Right lobe of liver (tissue), 6 donors: ENCODE results near the gene KIAA1958. TPM values are rescaled to one million over a fixed set of nuclear protein-coding genes. Genes with fewer than 3 reads are reported as not detected.

ENCODE experiments used
- ATAC-seq, 4 donors: fragments of 200-7000 bp; cut with Tn5 transposase; one replicate each; pipeline ENCODE4 v1.9.1; 2020; ENCODE audit warnings: mild to moderate bottlenecking in 4 of 4, moderate library complexity in 4 of 4
- DNase-seq, 3 donors: peaks; one replicate each; pipeline ENCODE4 v3.0.0-alpha.2; 2020
- H3K27ac ChIP-seq, 3 donors: fragments of 200-600 bp; one replicate each; pipeline ENCODE4 v1.8.0; 2022
- H3K27me3 ChIP-seq, 2 donors: fragments of 200-600 bp; one replicate each; pipeline ENCODE4 v1.8.0; 2022
- H3K36me3 ChIP-seq, 4 donors: fragments of 200-600 bp; sonication (generic) in 1 of 4; one replicate each; pipeline versions ENCODE4 v1.5.1 to v1.8.0; 2017 to 2022; ENCODE audit warnings: control low read depth in 1 of 4
- H3K4me1 ChIP-seq, 4 donors: fragments of 200-600 bp; sonication (generic) in 1 of 4; one replicate each; pipeline versions ENCODE4 v1.5.1 to v1.8.0; 2017 to 2022; ENCODE audit warnings: control low read depth in 1 of 4
- H3K4me3 ChIP-seq, 3 donors: fragments of 200-600 bp; one replicate each; pipeline ENCODE4 v1.8.0; 2022
- H3K9me3 ChIP-seq, 4 donors: fragments of 200-600 bp; sonication (generic) in 1 of 4; one replicate each; pipeline versions ENCODE4 v1.5.1 to v1.8.0; 2017 to 2022; ENCODE audit warnings: control low read depth in 1 of 4
- CTCF ChIP-seq, 4 donors: fragments of 200-600 bp in 3 of 4; fragments of 450-650 bp in 1 of 4; IDR thresholded peaks; one replicate each; pipeline versions ENCODE4 v1.5.1 to v1.8.0; 2016 to 2022; ENCODE audit warnings: antibody characterized with exemption in 4 of 4, mild to moderate bottlenecking in 2 of 4
- POLR2A ChIP-seq: fragments of 450-650 bp; IDR thresholded peaks from one replicate; pipeline ENCODE4 v1.6.1; 2017; ENCODE audit warnings: antibody characterized with exemption, mild to moderate bottlenecking
- WGBS: methylation state at CpG from one replicate; pipeline ENCODE4 v1.1.6; 2018; ENCODE audit warnings: low coverage, low lambda C conversion rate; ENCODE audit not compliant: insufficient coverage; ENCODE audit errors: missing lambda C conversion rate; 5-methylcytosine and 5-hydroxymethylcytosine counted together
- intact Hi-C, 2 donors: fragments of 100-400 bp; cut with DNase I; formaldehyde crosslinking; loops; one replicate each; pipeline versions ENCODE4 v1.11.2 to v1.14.1; 2022
- total RNA-seq, 6 experiments: library from RNA; depleted of rRNA in 2 of 6; stranded (reverse); fragments of >200 nt in 2 of 6; fragmentation: NEBNext Ultra II Directional in 3 of 6; extraction: Animal tissue kit (Norgen Biotek cat#: 25700) in 3 of 6; gene quantifications; one replicate each; pipeline versions ENCODE4 v1.1.0 to v1.2.4, GENCODE V29; 2016 to 2023
- donor health status: DM: no; HTN: yes; CAD: no.
- donor health status: DM: no; HTN: no; CAD: no.
- donor health status: DM: no; HTN: no; CAD: no.
- donor health status: DM: no; HTN: yes; CAD: no.
- donor health status: DM: no; HTN: yes; CAD: no.

The KIAA1958 gene
- total RNA-seq, 6 experiments from 2014 or later, result 5.7 to 8.1 (median 7.0) TPM

GRCh38 chr9:112608851-112609250 is 122.2 kb downstream of the KIAA1958 start:
- no peaks in the 10 kb centered on the region for H3K4me1 ChIP-seq
- 100% methylated on average over 1 of the region's 1 CpG for WGBS
- intact Hi-C loops, result no loop called here
- no peak for TF ChIP-seq CTCF (IDR thresholded peaks at IDR 0.05)
- no peak for TF ChIP-seq POLR2A
- no peaks in the 10 kb centered on the region for H3K27me3 ChIP-seq
- no peaks in the 10 kb centered on the region for H3K36me3 ChIP-seq
- no peaks in the 10 kb centered on the region for H3K9me3 ChIP-seq
- H3K4me3 ChIP-seq, result no peak overlapping the region
- no peak overlapping the region for H3K27ac ChIP-seq
- ATAC-seq (no peak), DNase-seq (no peak)

GRCh38 chr9:112615584-112616266 is 129.1 kb downstream of the KIAA1958 start:
- intact Hi-C loops, result no loop called here
- Histone ChIP-seq H3K4me1 (peaks cover 0 to 7% (median 0%) of the 10 kb centered on the region in 4 donors), H3K27ac (no peak overlapping the region), H3K36me3 (peaks cover 0 to 4% (median 0%) of the 10 kb centered on the region in 4 donors), H3K9me3 (no peaks in the 10 kb centered on the region), H3K4me3 (no peak overlapping the region), H3K27me3 (no peaks in the 10 kb centered on the region)
- DNase-seq (no peak), ATAC-seq (no peak)
- WGBS, result 71% methylated on average over 2 of the region's 2 CpGs
- no peak for TF ChIP-seq CTCF (IDR thresholded peaks at IDR 0.05)
- TF ChIP-seq POLR2A, result no peak

- intact Hi-C loops, result no loop called here
- no peak overlapping the region for H3K4me3 ChIP-seq
- no peak for ATAC-seq
- H3K4me1 ChIP-seq, result peaks cover 0 to 7% (median 0%) of the 10 kb centered on the region in 4 donors
- WGBS, result 95% methylated on average over 6 of the region's 8 CpGs
- peaks cover 0 to 4% (median 0%) of the 10 kb centered on the region in 4 donors for H3K36me3 ChIP-seq
- TF ChIP-seq CTCF (IDR thresholded peaks at IDR 0.05), result no peak
- TF ChIP-seq POLR2A, result no peak
- no peak for DNase-seq
- H3K27me3 ChIP-seq, result no peaks in the 10 kb centered on the region
- no peaks in the 10 kb centered on the region for H3K9me3 ChIP-seq
- no peak overlapping the region for H3K27ac ChIP-seq
These were observed 130.7 kb downstream of the KIAA1958 start for GRCh38 chr9:112617371-112617770.

GRCh38 chr9:112618385-112619009 is 131.9 kb downstream of the KIAA1958 start:
- ATAC-seq (no peak), DNase-seq (no peak)
- 94% methylated on average over 12 of the region's 21 CpGs for WGBS
- Histone ChIP-seq H3K27me3 (no peaks in the 10 kb centered on the region), H3K9me3 (no peaks in the 10 kb centered on the region), H3K36me3 (peaks cover 0 to 4% (median 0%) of the 10 kb centered on the region in 4 donors), H3K4me3 (no peak overlapping the region), H3K27ac (no peak overlapping the region), H3K4me1 (peaks cover 0 to 7% (median 0%) of the 10 kb centered on the region in 4 donors)
- intact Hi-C loops, result no loop called here
- TF ChIP-seq POLR2A (no peak), CTCF (IDR thresholded peaks at IDR 0.05) (no peak)
